Vagina (tissue), 2 donors: Measurements from ENCODE around the gene JMJD6. TPM values are rescaled to one million over a fixed set of nuclear protein-coding genes. Genes with fewer than 3 reads are reported as not detected.

Experiments used
- DNase-seq, 2 donors: peaks; one replicate each; pipeline ENCODE4 v3.0.0-alpha.2; 2017; ENCODE audit errors: extremely low spot score in 2 of 2
- H3K27ac ChIP-seq: fragments of 200-600 bp; sonication (generic); one replicate; pipeline ENCODE4 v1.5.1; 2019
- H3K27me3 ChIP-seq: fragments of 200-600 bp; sonication (generic); one replicate; pipeline ENCODE4 v1.5.1; 2019
- H3K36me3 ChIP-seq, 2 donors: fragments of 200-600 bp; sonication (generic); one replicate each; pipeline ENCODE4 v1.5.1; 2017 to 2019
- H3K4me1 ChIP-seq: fragments of 200-600 bp; sonication (generic); one replicate; pipeline ENCODE4 v1.5.1; 2019
- H3K4me3 ChIP-seq, 2 donors: fragments of 200-600 bp; sonication (generic); 1 replicate in 1 of 2; 2 replicates in 1 of 2; pipeline ENCODE4 v1.5.1; 2016 to 2019
- H3K9me3 ChIP-seq: fragments of 200-600 bp; sonication (generic); one replicate; pipeline ENCODE4 v1.5.1; 2019
- POLR2A ChIP-seq, 2 donors: fragments of 450-650 bp; IDR thresholded peaks; one replicate each; pipeline ENCODE4 v1.6.1; 2017; ENCODE audit warnings: antibody characterized with exemption in 2 of 2, mild to moderate bottlenecking in 2 of 2, moderate library complexity in 2 of 2
- POLR2AphosphoS5 ChIP-seq, 2 donors: sonication (generic); formaldehyde crosslinking; IDR thresholded peaks; one replicate each; pipeline ENCODE4 v1.9.0; 2017; ENCODE audit warnings: antibody characterized with exemption in 2 of 2, mild to moderate bottlenecking in 2 of 2, low read depth in 1 of 2; ENCODE audit not compliant: insufficient read depth in 1 of 2
- intact Hi-C: fragments of 100-400 bp; cut with DNase I; formaldehyde crosslinking; loops from one replicate; pipeline ENCODE4 v1.15.1; 2023
- total RNA-seq: library from RNA; depleted of rRNA; stranded (reverse); fragments of >200 nt; gene quantifications from one replicate; pipeline ENCODE4 v1.2.3, GENCODE V29; 2016
- TF ChIP-seq, protein P1 (sequence below), 3 experiments: fragments of 450-650 bp in 2 of 3; fragments of 200-600 bp in 1 of 3; sonication (generic) in 1 of 3; IDR thresholded peaks; one replicate each; pipeline ENCODE4 v1.5.1; 2017 to 2019; ENCODE audit warnings: antibody characterized with exemption in 3 of 3, mild to moderate bottlenecking in 2 of 3, moderate library complexity in 2 of 3

The JMJD6 gene
- total RNA-seq, 1 donor from 2014 or later = 28.0 TPM

DNA sequence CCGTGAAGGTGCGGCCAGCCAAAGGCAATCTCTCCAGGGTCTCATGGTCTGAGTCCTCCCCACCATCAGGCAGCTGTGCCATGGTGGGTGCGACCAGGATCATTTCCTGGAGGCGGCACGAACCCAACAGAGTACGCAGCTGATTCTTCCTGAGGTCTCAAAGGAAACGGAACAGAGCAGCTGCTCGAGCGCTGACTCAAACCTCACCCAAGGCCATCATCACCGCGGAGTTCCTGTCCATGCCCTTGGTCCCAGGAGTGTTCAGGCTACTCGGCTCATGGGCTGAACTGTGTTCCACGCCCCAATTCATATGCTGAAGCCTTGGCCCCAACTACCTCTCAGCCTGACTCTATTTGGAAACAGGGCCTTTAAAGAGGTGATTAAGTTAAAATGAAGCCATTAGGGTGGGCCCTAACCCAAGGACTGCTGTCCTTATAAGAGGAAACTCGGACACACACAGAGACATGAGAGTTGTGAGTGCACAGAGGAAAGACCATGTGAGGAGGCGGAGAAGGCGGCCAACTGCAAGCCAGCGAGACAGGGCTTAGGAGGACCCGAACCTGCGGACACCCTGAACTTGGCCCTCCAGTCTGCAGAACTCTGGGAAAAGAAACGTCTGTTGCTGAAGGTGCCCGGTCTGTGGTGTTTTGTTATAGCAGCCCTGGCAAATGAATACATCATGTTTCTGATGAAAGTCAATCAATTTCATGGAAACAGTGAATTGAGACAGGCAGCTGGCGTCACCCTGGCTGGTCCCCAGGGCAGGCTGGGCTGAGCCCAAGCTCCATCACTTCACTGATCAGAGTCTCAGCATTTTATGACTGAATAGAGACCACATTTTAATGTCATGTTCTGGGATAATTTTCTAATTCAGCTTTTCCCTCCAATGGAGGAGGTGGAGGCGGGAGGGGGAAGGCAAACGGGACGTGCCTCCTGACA lies 29.4 kb downstream of the JMJD6 start:
- no peaks in the 10 kb centered on the region for H3K9me3 ChIP-seq
- no peaks in the 10 kb centered on the region for H3K36me3 ChIP-seq
- no peaks in the 10 kb centered on the region for H3K27me3 ChIP-seq
- no peak for DNase-seq
- H3K4me3 ChIP-seq = peak overlapping the region in 1 of 2 donors; percentile 13
- H3K4me1 ChIP-seq = peaks cover 84% of the 10 kb centered on the region
- peak overlapping the region; percentile 53 for H3K27ac ChIP-seq
- intact Hi-C loops = no loop called here
- TF ChIP-seq, protein P1, sequence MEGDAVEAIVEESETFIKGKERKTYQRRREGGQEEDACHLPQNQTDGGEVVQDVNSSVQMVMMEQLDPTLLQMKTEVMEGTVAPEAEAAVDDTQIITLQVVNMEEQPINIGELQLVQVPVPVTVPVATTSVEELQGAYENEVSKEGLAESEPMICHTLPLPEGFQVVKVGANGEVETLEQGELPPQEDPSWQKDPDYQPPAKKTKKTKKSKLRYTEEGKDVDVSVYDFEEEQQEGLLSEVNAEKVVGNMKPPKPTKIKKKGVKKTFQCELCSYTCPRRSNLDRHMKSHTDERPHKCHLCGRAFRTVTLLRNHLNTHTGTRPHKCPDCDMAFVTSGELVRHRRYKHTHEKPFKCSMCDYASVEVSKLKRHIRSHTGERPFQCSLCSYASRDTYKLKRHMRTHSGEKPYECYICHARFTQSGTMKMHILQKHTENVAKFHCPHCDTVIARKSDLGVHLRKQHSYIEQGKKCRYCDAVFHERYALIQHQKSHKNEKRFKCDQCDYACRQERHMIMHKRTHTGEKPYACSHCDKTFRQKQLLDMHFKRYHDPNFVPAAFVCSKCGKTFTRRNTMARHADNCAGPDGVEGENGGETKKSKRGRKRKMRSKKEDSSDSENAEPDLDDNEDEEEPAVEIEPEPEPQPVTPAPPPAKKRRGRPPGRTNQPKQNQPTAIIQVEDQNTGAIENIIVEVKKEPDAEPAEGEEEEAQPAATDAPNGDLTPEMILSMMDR (IDR thresholded peaks at IDR 0.05) = no peak
- TF ChIP-seq POLR2AphosphoS5 (IDR thresholded peaks at IDR 0.05; ENCODE audit: insufficient read depth in 1 of 2, low read depth in 1 of 2) = peak in 1 of 2 donors; percentile 42

DNA sequence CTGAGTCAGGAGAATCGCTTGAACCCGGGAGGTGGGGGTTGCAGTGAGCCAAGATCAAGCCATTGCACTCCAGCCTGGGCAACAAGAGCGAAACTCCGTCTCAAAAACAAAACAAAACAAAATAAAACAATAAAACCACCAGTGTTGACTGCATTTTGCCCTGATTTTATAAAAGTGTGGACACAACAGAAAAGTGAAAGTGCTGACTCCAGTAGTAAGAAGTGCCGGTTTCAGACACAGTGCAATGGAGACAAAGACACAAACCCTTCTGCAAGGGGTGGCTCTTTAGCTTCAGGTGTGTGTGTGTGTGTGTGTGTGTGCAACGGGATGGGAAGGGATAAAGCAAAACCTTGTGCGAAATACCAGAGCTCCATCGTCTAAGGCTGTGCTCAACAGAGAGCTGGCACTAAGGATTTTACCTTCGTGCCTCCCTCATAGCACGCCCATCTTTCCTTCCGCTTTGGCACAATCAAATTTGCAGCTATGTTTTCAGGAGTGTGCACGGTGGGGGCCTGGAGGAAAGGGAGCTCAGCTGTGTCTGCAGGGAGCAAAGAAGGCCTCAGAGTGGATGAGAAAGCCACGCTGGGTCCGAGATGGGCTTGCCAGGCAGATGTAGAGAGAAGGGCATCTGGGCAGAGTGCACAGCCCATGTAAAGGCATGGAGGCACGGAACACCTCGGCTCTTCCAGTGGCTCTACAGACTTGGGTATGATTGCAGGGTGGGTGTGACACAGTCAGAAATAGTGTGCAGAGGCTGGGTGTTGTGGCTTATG lies 31.2 kb downstream of the JMJD6 start:
- DNase-seq = no peak
- Histone ChIP-seq H3K4me3 (no peak overlapping the region), H3K27ac (peak overlapping the region; percentile 62), H3K9me3 (no peaks in the 10 kb centered on the region), H3K27me3 (no peaks in the 10 kb centered on the region), H3K4me1 (peaks cover 75% of the 10 kb centered on the region), H3K36me3 (no peaks in the 10 kb centered on the region)
- TF ChIP-seq POLR2A (IDR thresholded peaks at IDR 0.05) (no peak), POLR2AphosphoS5 (IDR thresholded peaks at IDR 0.05; ENCODE audit: insufficient read depth in 1 of 2, low read depth in 1 of 2) (no peak)
- TF ChIP-seq, protein P1 (IDR thresholded peaks at IDR 0.05) = no peak
- intact Hi-C loops = no loop called here

DNA sequence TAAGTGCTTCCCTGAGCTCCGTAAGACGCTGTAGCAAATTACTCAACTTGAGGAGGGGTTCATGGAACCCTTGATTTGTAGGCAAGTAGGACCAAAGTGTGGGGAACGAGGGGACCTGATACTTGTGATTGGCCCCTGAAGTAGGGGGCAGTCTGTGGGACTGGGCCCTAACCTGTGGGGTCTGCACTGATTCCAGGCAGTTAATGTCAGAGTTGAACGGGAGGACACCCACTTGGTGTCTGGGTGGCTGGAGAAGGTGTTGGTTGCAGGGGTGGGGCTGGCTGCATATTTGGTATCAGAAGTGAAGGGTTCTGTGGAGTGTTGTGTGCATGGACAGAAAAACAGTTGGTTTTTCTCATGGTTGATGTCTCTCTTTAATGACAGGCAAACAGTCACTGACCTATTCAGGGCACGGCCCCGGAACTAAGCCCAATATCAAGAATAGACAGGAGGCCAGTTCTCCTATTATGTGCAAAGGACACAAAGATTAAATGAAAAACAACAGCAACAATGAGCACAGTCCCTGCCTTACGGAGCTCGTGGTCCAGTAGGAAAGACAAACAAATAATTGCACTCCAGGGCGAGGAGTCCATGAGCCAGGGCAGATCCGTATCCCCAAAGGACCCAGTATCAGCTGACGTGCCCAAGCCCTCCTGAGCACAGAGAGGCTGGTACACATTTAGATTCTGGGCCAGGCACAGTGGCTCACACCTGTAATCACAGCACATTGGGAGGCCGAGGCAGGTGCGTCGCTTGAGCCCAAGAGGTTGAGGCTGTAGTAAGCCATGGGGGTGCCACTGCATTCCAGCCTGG lies 34.8 kb downstream of the JMJD6 start:
- no peak for DNase-seq
- H3K4me1 ChIP-seq = peaks cover 72% of the 10 kb centered on the region
- H3K4me3 ChIP-seq = no peak overlapping the region
- TF ChIP-seq, protein P1 (IDR thresholded peaks at IDR 0.05) = no peak
- TF ChIP-seq POLR2AphosphoS5 (IDR thresholded peaks at IDR 0.05; ENCODE audit: insufficient read depth in 1 of 2, low read depth in 1 of 2) = no peak
- TF ChIP-seq POLR2A (IDR thresholded peaks at IDR 0.05) = no peak
- intact Hi-C loops = no loop called here
- no peak overlapping the region for H3K27ac ChIP-seq
- no peaks in the 10 kb centered on the region for H3K36me3 ChIP-seq
- H3K9me3 ChIP-seq = no peaks in the 10 kb centered on the region
- H3K27me3 ChIP-seq = no peaks in the 10 kb centered on the region

DNA sequence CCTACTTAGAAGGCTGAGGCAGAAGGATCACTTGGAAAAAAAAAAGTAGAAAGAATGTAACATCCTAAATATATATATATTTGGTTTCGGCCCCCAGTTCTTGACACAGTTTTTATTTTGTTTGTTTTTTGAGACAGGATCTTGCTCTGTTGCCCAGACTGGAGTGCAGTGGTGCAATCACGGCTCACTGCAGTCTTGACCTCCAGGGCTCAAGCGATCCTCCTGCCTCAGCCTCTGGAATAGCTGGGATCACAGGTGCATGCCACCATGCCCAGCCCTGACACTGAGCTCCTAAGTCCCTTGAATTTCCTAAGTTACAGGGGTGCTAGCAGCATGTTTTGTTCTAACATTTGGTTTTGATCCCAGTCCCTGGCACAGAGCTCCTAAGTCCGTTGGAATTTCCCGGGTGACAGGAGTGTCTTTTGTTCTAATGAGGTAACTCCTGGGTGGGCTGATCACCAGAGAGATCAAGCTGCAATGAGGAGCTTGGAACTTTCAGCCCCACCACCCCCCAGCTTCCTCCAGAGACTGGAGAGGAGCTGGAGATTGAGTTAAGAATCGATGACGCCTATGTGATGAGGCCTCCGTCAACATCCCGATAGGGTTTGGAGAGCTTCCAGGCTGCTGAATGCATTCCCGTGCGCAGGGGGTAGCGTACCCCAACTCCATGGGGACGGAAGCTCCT lies 35.7 kb downstream of the JMJD6 start:
- no peak overlapping the region for H3K4me3 ChIP-seq
- intact Hi-C loops = no loop called here
- H3K4me1 ChIP-seq = peaks cover 70% of the 10 kb centered on the region
- TF ChIP-seq POLR2AphosphoS5 (IDR thresholded peaks at IDR 0.05; ENCODE audit: insufficient read depth in 1 of 2, low read depth in 1 of 2) (no peak), POLR2A (IDR thresholded peaks at IDR 0.05) (no peak)
- TF ChIP-seq, protein P1 (IDR thresholded peaks at IDR 0.05) = no peak
- H3K36me3 ChIP-seq = no peaks in the 10 kb centered on the region
- DNase-seq = no peak
- no peaks in the 10 kb centered on the region for H3K9me3 ChIP-seq
- no peaks in the 10 kb centered on the region for H3K27me3 ChIP-seq
- no peak overlapping the region for H3K27ac ChIP-seq
